Common myeloid progenitor, CD34-positive (primary cell): ENCODE measurements around the gene ULK4. TPM values are rescaled to one million over a fixed set of nuclear protein-coding genes. Genes with fewer than 3 reads are reported as not detected.
A peak's percentile ranks its signal among the peaks of the same experiment; 100 is the strongest.

Experiments
- CTCF ChIA-PET: fragments of 350-600 bp; sonication (Branson Sonifier 250); formaldehyde crosslinking; loops from one replicate; lab custom pipeline; 2021; ENCODE audit warnings: antibody characterized with exemption; lab: Charles Lee
- POLR2A ChIA-PET: fragments of 350-600 bp; sonication (Branson Sonifier 250); formaldehyde crosslinking; loops from one replicate; lab custom pipeline; 2021; ENCODE audit warnings: antibody characterized with exemption; lab: Charles Lee
- DNase-seq, 3 donors: peaks; one replicate each; pipeline versions ENCODE4 v3.0.0 to v3.0.0-alpha.2; 2013
- H3K27ac ChIP-seq, 2 experiments: 1 replicate in 1 of 2; 2 replicates in 1 of 2; pipeline ENCODE4 v1.7.0; 2013; ENCODE audit warnings: inconsistent platforms in 2 of 2, low read length in 2 of 2, mild to moderate bottlenecking in 2 of 2, low read depth in 1 of 2, moderate library complexity in 1 of 2; ENCODE audit not compliant: severe bottlenecking in 2 of 2, insufficient read depth in 1 of 2, poor library complexity in 1 of 2
- H3K27me3 ChIP-seq, 5 experiments: replicated peaks in 2 of 5; 1 replicate in 3 of 5; 2 replicates in 2 of 5; pipeline versions ENCODE4 v1.6.1 to v1.7.0; 2013; ENCODE audit warnings: low read length in 4 of 5, mild to moderate bottlenecking in 2 of 5, moderate library complexity in 2 of 5, inconsistent platforms in 1 of 5; ENCODE audit not compliant: insufficient read depth in 5 of 5, control insufficient read depth in 4 of 5
- H3K36me3 ChIP-seq, 4 experiments: 1 replicate in 2 of 4; 2 replicates in 2 of 4; pipeline versions ENCODE4 v1.6.1 to v1.7.0; 2013; ENCODE audit warnings: low read length in 3 of 4, control low read depth in 1 of 4, mild to moderate bottlenecking in 1 of 4; ENCODE audit not compliant: control insufficient read depth in 4 of 4, insufficient read depth in 4 of 4
- H3K4me1 ChIP-seq, 4 experiments: 1 replicate in 3 of 4; 2 replicates in 1 of 4; pipeline versions ENCODE4 v1.6.1 to v1.7.1; 2013; ENCODE audit warnings: low read length in 3 of 4, mild to moderate bottlenecking in 3 of 4, control low read depth in 1 of 4, inconsistent platforms in 1 of 4, moderate library complexity in 1 of 4; ENCODE audit not compliant: control insufficient read depth in 4 of 4, insufficient read depth in 4 of 4; ENCODE audit errors: control extremely low read depth in 1 of 4
- H3K4me3 ChIP-seq, 7 experiments: 1 replicate in 4 of 7; 2 replicates in 3 of 7; pipeline versions ENCODE4 v1.5.1 to v1.7.0; 2013; ENCODE audit warnings: mild to moderate bottlenecking in 7 of 7, low read length in 6 of 7, moderate library complexity in 6 of 7, inconsistent platforms in 2 of 7, low read depth in 2 of 7, control low read depth in 1 of 7; ENCODE audit not compliant: insufficient read depth in 4 of 7, control insufficient read depth in 1 of 7; ENCODE audit errors: extremely low read depth in 1 of 7
- H3K9me3 ChIP-seq, 5 experiments: 1 replicate in 4 of 5; 2 replicates in 1 of 5; pipeline versions ENCODE4 v1.6.1 to v1.7.1; 2013; ENCODE audit warnings: low read length in 4 of 5, mild to moderate bottlenecking in 2 of 5, inconsistent platforms in 1 of 5, low read depth in 1 of 5, moderate library complexity in 1 of 5; ENCODE audit not compliant: control insufficient read depth in 4 of 5, insufficient read depth in 2 of 5; ENCODE audit errors: control extremely low read depth in 1 of 5
- WGBS: methylation state at CpG from one replicate; pipeline ENCODE4 v1.1.5; 2013; ENCODE audit not compliant: insufficient coverage; 5-methylcytosine and 5-hydroxymethylcytosine counted together
- polyA plus RNA-seq: library from polyadenylated mRNA; unstranded; fragments of 120-200 nt; gene quantifications from one replicate; pipeline ENCODE4 v1.2.1, GENCODE V29; 2013

Gene ULK4
- polyA plus RNA-seq = 17.2 TPM

DNA sequence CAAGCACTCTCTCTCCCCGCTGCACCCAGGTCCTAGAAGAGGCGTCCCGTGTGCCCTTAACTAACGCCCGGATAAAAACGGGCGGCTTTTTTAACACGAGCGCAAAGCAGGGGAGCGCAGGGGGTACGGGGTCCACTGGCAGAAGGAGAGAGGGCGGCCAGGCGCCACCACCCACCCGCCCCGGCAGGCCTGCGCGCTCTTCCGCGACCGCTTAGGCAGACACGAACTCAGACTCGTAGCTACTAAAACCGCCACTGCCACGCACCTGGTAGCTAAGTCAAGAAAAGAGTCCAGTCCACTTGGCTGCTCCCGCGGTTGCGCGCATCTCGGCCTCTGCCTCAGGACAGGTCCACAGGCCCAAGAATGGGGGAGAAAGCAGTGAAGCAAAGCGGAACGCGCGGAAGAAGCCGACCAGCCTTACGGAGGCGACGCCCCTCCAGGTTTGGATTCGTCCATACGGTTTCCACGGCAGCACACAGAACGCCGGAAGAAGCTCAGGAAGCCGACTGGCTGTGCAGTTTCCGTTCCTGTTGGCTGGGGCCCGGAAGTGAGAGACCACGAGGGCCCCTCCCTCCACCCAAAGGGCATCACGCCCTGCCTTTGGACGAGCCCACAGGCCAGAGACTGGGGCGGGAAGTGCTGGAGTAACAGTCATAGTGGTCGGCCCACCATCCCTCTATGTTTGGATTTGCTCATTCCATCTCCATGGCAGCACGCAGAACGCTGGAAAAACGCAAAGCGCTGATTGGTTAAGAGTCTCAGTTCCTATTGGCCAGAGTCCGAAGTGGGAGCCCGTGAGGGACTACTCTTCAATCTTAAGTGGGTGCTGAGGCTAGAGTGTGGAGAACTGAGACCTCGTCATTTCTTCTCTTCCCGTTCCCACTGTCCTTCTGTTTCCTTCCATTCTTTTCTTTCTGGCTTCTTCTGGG is at the start of gene ULK4:
Gene ULK4, minus strand, starts transcription at position 353 of the 929 bp plus-strand sequence. CDS start 7,344 bp downstream, outside the sequence.
- Histone ChIP-seq H3K9me3 (no peaks in the 10 kb centered on the region), H3K4me3 (peak within 1 kb of the TSS; percentile 75 to 98 (median 97)), H3K4me1 (peaks cover 6 to 22% (median 15%) of the 10 kb centered on the region in 4 experiments), H3K27me3 (no peaks in the 10 kb centered on the region), H3K27ac (peak within 1 kb of the TSS; percentile 98), H3K36me3 (no peaks in the 10 kb centered on the region)
- peak; percentile 100 for DNase-seq
- ChIA-PET POLR2A (interaction anchor here (0.6 to 1.4 kb wide), 6 partner anchors 31 to 150 kb away, joined by 3 to 5 read pairs (median 4); no protein-coding TSS in a partner anchor), CTCF (interaction anchor here (1.0 to 4.2 kb wide), 4 partner anchors 36 to 137 kb away, joined by 3 to 21 read pairs (median 4); no protein-coding TSS in a partner anchor)
- WGBS = under 1% methylated on average over 54 of the region's 58 CpGs

DNA sequence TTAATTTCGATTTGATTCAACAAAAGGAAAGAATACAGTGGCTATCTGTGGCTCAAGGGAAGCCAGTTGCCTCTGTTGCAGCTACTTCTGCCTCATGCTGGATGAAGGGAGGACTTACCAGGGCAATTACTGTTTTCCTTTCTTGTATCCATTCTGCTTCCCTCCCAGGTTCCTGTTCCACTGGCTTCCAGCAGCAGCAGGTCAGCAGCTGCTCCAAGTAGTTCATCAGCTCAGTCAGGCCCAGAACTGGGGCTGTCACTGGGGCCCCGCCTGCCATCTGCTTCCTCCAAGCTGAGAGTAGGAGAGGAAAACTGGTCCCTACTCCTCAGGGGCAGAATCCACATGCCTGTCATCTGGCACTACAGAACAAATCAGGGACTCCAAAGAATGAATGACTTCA is 48.6 kb upstream of the ULK4 start:
- H3K9me3 ChIP-seq = no peaks in the 10 kb centered on the region
- CTCF ChIA-PET = interaction anchor here (0.6 to 3.9 kb wide), 5 partner anchors 12 to 71 kb away, joined by 3 to 13 read pairs (median 3); no protein-coding TSS in a partner anchor
- no peaks in the 10 kb centered on the region for H3K36me3 ChIP-seq
- peak in 1 of 3 donors; percentile 37 for DNase-seq
- POLR2A ChIA-PET = no interaction called here
- peaks cover 13 to 39% (median 26%) of the 10 kb centered on the region in 4 experiments for H3K4me1 ChIP-seq
- H3K27me3 ChIP-seq = no peaks in the 10 kb centered on the region
- no peak overlapping the region for H3K27ac ChIP-seq
- no peak overlapping the region for H3K4me3 ChIP-seq
- WGBS = 100% methylated on average over 1 of the region's 2 CpGs

DNA sequence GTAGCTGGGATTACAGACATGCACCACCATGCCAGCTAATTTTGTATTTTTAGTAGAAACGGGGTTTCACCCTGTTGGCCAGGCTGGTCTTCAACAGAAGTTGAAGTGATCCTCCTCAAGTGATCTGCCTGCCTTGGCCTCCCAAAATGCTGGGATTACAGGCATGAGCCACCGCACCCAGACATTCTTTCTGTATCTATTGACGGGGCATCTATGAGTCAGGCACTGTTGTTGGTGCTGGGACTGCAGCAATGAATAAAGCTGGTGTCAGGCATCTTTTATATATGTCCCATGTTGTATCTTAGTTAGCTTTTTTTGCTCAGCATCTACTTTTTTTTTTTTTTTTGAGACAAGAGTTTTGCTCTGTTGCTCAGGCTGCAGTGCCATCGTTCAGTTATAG is 47.6 kb upstream of the ULK4 start:
- no peak for DNase-seq

DNA sequence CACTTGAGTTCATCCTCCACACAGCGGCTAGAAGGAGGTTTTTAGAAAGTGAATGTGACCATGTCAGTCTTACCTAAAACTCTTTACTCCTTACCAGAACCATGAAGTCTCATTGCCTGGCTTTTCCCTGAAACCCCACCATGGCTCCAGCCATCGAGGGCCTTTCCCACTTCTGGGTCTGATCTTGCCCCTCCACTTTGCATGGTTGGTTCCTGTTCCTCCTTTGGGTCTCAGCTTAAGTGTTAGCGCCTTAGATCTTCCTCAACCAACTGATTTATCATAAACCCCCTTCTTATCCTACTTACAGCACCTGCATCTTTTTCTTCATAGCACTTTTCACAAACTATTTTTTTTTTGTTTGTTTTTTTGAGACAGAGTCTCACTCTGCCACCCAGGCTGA is 45.9 kb upstream of the ULK4 start:
- Histone ChIP-seq H3K27me3 (no peaks in the 10 kb centered on the region), H3K9me3 (no peaks in the 10 kb centered on the region), H3K27ac (no peak overlapping the region), H3K4me3 (no peak overlapping the region), H3K36me3 (no peaks in the 10 kb centered on the region), H3K4me1 (peaks cover 5 to 21% (median 9%) of the 10 kb centered on the region in 4 experiments)
- ChIA-PET POLR2A (no interaction called here), CTCF (interaction anchor here (1.2 to 3.9 kb wide), 2 partner anchors 9 to 17 kb away, joined by 3 to 13 read pairs; no protein-coding TSS in a partner anchor)
- 100% methylated on average over 2 of the region's 3 CpGs for WGBS
- no peak for DNase-seq

More for the DNA sequence above, 47.6 kb upstream of the ULK4 start:
- H3K9me3 ChIP-seq = no peaks in the 10 kb centered on the region
- H3K27ac ChIP-seq = no peak overlapping the region
- H3K4me3 ChIP-seq = no peak overlapping the region
- POLR2A ChIA-PET = no interaction called here
- 98% methylated on average over 4 of the region's 4 CpGs for WGBS
- H3K4me1 ChIP-seq = peaks cover 9 to 29% (median 16%) of the 10 kb centered on the region in 4 experiments
- H3K36me3 ChIP-seq = no peaks in the 10 kb centered on the region
- CTCF ChIA-PET = interaction anchor here (1.2 to 3.9 kb wide), 2 partner anchors 11 to 91 kb away, joined by 3 to 13 read pairs; no protein-coding TSS in a partner anchor
- no peaks in the 10 kb centered on the region for H3K27me3 ChIP-seq

DNA sequence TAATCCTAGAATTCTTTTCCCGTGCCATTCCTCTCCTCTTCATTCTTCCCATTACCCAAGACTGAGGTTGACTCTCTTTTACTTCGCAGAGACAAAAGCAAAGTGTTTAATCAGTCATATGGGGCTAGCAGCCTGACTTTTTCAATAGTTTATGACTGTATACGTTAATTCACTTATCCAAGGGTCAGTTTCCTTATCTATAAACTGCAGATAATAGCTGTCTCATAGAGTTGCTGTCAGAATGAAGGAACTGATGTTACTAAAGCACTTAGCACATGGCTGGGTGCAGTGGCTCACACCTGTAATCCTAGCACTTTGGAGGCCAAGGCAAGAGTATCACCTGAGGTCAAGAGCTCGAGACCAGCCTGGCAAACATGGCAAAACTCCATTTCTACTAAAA is 43.5 kb upstream of the ULK4 start:
- no peak overlapping the region for H3K27ac ChIP-seq
- CTCF ChIA-PET = interaction anchor here (0.8 to 1.1 kb wide), 2 partner anchors 20 to 93 kb away, joined by 3 read pairs; no protein-coding TSS in a partner anchor
- POLR2A ChIA-PET = no interaction called here

DNA sequence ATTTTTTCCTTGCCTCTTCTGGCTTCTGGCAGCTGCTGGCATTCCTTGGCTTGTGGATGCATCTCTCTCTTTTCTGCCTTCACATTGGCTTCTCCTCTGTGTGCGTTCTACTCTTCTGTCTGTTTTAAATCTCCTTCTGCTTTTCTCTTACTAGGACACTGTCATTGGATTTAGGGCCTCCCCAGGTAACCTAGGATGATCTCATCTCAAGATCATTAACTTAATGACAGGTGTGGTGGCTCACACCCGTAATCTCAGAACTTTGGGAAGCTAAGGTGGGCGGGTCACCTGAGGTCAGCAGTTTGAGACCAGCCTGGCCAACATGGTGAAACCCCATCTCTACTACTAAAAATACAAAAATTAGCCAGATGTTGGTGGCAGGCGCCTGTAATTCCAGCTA is 40.9 kb upstream of the ULK4 start:
- POLR2A ChIA-PET = no interaction called here
- H3K27me3 ChIP-seq = no peaks in the 10 kb centered on the region
- 100% methylated on average over 3 of the region's 4 CpGs for WGBS
- no peak for DNase-seq
- peaks cover 0 to 2% (median 0%) of the 10 kb centered on the region in 5 experiments for H3K9me3 ChIP-seq
- CTCF ChIA-PET = no interaction called here
- no peaks in the 10 kb centered on the region for H3K36me3 ChIP-seq
- peaks cover 0 to 4% (median 2%) of the 10 kb centered on the region in 4 experiments for H3K4me1 ChIP-seq
- H3K27ac ChIP-seq = no peak overlapping the region
- no peak overlapping the region for H3K4me3 ChIP-seq

More for the DNA sequence above, 43.5 kb upstream of the ULK4 start:
- no peak for DNase-seq
- Histone ChIP-seq H3K36me3 (no peaks in the 10 kb centered on the region), H3K27me3 (no peaks in the 10 kb centered on the region), H3K9me3 (peaks cover 0 to 2% (median 0%) of the 10 kb centered on the region in 5 experiments), H3K4me3 (no peak overlapping the region), H3K4me1 (peaks cover 0 to 7% (median under 1%) of the 10 kb centered on the region in 4 experiments)
- WGBS = 100% methylated on average over 1 of the region's 4 CpGs
